ENCODE data around the gene ABHD16A. TPM values are rescaled to one million over a fixed set of nuclear protein-coding genes. Genes with fewer than 3 reads are reported as not detected.

The ABHD16A gene
- total RNA-seq, 4 donors from 2014 or later: 37.1 to 62.1 (median 49.9) TPM

GRCh38 chr6:31654574-31655348, 48.4 kb downstream of the ABHD16A start:
- no peak overlapping the region for H3K27ac ChIP-seq
- no peaks in the 10 kb centered on the region for H3K27me3 ChIP-seq
- no peak for DNase-seq (ENCODE audit: low spot score in 2 of 2)
- H3K4me1 ChIP-seq: peaks cover 0 to 55% (median 39%) of the 10 kb centered on the region in 4 donors
- H3K4me3 ChIP-seq: no peak overlapping the region
- 93% methylated on average over 8 of the region's 8 CpGs for WGBS, 2 donors
- no peaks in the 10 kb centered on the region for H3K9me3 ChIP-seq
- H3K36me3 ChIP-seq: peaks cover 0 to 37% (median under 1%) of the 10 kb centered on the region in 3 donors
- TF ChIP-seq POLR2A (IDR thresholded peaks at IDR 0.05) (no peak), EP300 (IDR thresholded peaks at IDR 0.05) (no peak), CTCF (IDR thresholded peaks at IDR 0.05) (no peak)

GRCh38 chr6:31652925-31653724, 50.0 kb downstream of the ABHD16A start:
- Histone ChIP-seq H3K36me3 (peaks cover 9 to 44% (median 15%) of the 10 kb centered on the region in 3 donors), H3K4me3 (peak overlapping the region; percentile 72 to 95 (median 80)), H3K9me3 (no peaks in the 10 kb centered on the region), H3K27ac (peak overlapping the region; percentile 96 to 100 (median 99)), H3K27me3 (no peaks in the 10 kb centered on the region), H3K4me1 (peaks cover 0 to 44% (median 24%) of the 10 kb centered on the region in 4 donors)
- 8 to 9% methylated on average over 33 to 37 of the region's 37 CpGs for WGBS, 2 donors
- peak; percentile 80 to 91 for DNase-seq (ENCODE audit: low spot score in 2 of 2)
- no peak for TF ChIP-seq EP300 (IDR thresholded peaks at IDR 0.05)
- TF ChIP-seq CTCF (IDR thresholded peaks at IDR 0.05): peak in 1 of 5 experiments; percentile 12

- WGBS, 2 donors: 1 to 3% methylated on average over 28 to 29 of the region's 29 CpGs
- TF ChIP-seq CTCF (IDR thresholded peaks at IDR 0.05) (no peak), EP300 (IDR thresholded peaks at IDR 0.05) (no peak), POLR2A (IDR thresholded peaks at IDR 0.05) (no peak)
- DNase-seq (ENCODE audit: low spot score in 2 of 2): peak; percentile 57 to 75
These were observed 51.4 kb downstream of the ABHD16A start for GRCh38 chr6:31651602-31652191.

GRCh38 chr6:31645325-31645724, 57.8 kb downstream of the ABHD16A start:
- no peak for DNase-seq (ENCODE audit: low spot score in 2 of 2)
- TF ChIP-seq EP300 (IDR thresholded peaks at IDR 0.05) (no peak), POLR2A (IDR thresholded peaks at IDR 0.05) (no peak), CTCF (IDR thresholded peaks at IDR 0.05) (no peak)
- Histone ChIP-seq H3K36me3 (peaks cover 20 to 94% (median 52%) of the 10 kb centered on the region in 3 donors), H3K4me1 (peaks cover 0 to 11% (median 0%) of the 10 kb centered on the region in 4 donors), H3K9me3 (no peaks in the 10 kb centered on the region), H3K27ac (no peak overlapping the region), H3K27me3 (no peaks in the 10 kb centered on the region), H3K4me3 (no peak overlapping the region)
- 88 to 96% methylated on average over 9 of the region's 9 CpGs for WGBS, 2 donors

More at GRCh38 chr6:31651602-31652191, 51.4 kb downstream of the ABHD16A start:
- Histone ChIP-seq H3K27ac (peak overlapping the region; percentile 96 to 100 (median 99)), H3K36me3 (peaks cover 12 to 44% (median 15%) of the 10 kb centered on the region in 3 donors), H3K4me1 (peaks cover 0 to 33% (median 20%) of the 10 kb centered on the region in 4 donors), H3K4me3 (peak overlapping the region; percentile 72 to 95 (median 80)), H3K9me3 (no peaks in the 10 kb centered on the region), H3K27me3 (no peaks in the 10 kb centered on the region)

Measured in tibial nerve (tissue), 4 donors.